ENCODE data around the gene TSC22D1. TPM values are rescaled to one million over a fixed set of nuclear protein-coding genes. Genes with fewer than 3 reads are reported as not detected.

The TSC22D1 gene
- total RNA-seq, 1 experiment from 2014 or later: 72.5 TPM

GRCh38 chr13:44489751-44490150 lies 86.4 kb downstream of the TSC22D1 start:
- Mint-ChIP-seq H3K4me3 (no peak overlapping the region), H3K9me3 (no peaks in the 10 kb centered on the region), H3K27ac (peak overlapping the region; percentile 47; the same call in 1 of the 2 replicates), H3K4me1 (peaks cover 21% of the 10 kb centered on the region), H3K27me3 (ENCODE audit: low read depth) (no peaks in the 10 kb centered on the region), H3K36me3 (no peaks in the 10 kb centered on the region)
- ATAC-seq (no peak), DNase-seq (ENCODE audit: low spot score) (no peak)
- TF ChIP-seq ATF6 (CRISPR knock-in tag; IDR thresholded peaks at IDR 0.05): no peak
- TF ChIP-seq ELF4 (CRISPR knock-in tag; IDR thresholded peaks at IDR 0.05; ENCODE audit: low read depth): no peak
- TF ChIP-seq NR2C2 (CRISPR knock-in tag; IDR thresholded peaks at IDR 0.05): no peak
- no peak for TF ChIP-seq ATF2 (CRISPR knock-in tag; IDR thresholded peaks at IDR 0.05; ENCODE audit: borderline replicate concordance, low read depth)
- no peak for TF ChIP-seq ZBTB21 (CRISPR knock-in tag; IDR thresholded peaks at IDR 0.05; ENCODE audit: borderline replicate concordance)
- TF ChIP-seq MYBL2 (CRISPR knock-in tag; IDR thresholded peaks at IDR 0.05): no peak
- no peak for TF ChIP-seq ZNF219 (CRISPR knock-in tag; IDR thresholded peaks at IDR 0.05; ENCODE audit: borderline replicate concordance)
- no peak for TF ChIP-seq PRDM15 (CRISPR knock-in tag; IDR thresholded peaks at IDR 0.05)
- no peak for TF ChIP-seq FOXP4 (CRISPR knock-in tag; IDR thresholded peaks at IDR 0.05)
- no peak for TF ChIP-seq CBFB (CRISPR knock-in tag; IDR thresholded peaks at IDR 0.05; ENCODE audit: low read depth)
- TF ChIP-seq AR (CRISPR knock-in tag; IDR thresholded peaks at IDR 0.05): no peak
- TF ChIP-seq USF2 (CRISPR knock-in tag; IDR thresholded peaks at IDR 0.05): no peak
- ChIA-PET POLR2A (interaction anchor here (0.8 kb wide), 1 partner anchor 55 kb away, joined by 6 read pairs; no protein-coding TSS in a partner anchor), CTCF (no interaction called here)

All from WTC11 (cell line).